Measurements from ENCODE around the gene OR1A1. TPM values are rescaled to one million over a fixed set of nuclear protein-coding genes. Genes with fewer than 3 reads are reported as not detected.
"Not testable (repeated sequence)": the region's sequence is repeated elsewhere in the genome, so short reads cannot be mapped to it uniquely, and the experiment has no call there.

Gene OR1A1
- polyA plus RNA-seq, 1 donor from 2014 or later: not detected

DNA sequence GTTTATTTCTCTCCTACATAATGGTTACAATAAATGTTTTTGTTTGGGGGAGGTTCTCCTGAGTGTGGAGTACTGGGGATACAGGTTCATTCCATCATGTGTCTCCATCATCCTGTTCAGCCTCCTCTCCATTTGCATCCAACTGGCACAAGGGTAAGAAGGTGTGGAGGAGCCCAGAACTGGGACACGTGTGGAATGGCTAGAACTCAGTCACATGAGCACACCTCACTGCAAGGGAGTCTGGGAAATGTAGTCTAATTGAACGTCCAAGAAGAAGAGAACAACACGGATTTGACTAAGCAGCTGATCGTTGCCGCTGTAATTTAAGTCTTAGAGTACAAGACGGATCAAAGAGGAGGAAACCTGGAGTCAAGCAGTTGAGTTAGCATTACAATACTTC is 6.1 kb downstream of the OR1A1 start:
- Histone ChIP-seq H3K27ac (ENCODE audit: low read length) (no peak overlapping the region), H3K9me2 (ENCODE audit: insufficient read depth, low read length) (no peaks in the 10 kb centered on the region)
- TF ChIP-seq EZH2 (IDR thresholded peaks at IDR 0.05; ENCODE audit: borderline replicate concordance, insufficient read depth, low read length, poor library complexity, severe bottlenecking) (no peak), SMC3 (conservative IDR thresholded peaks at IDR 0.05; ENCODE audit: poor library complexity) (no peak), TAF1 (IDR thresholded peaks at IDR 0.05; ENCODE audit: low read depth) (no peak), POLR2AphosphoS5 (IDR thresholded peaks at IDR 0.05) (no peak), RAD21 (conservative IDR thresholded peaks at IDR 0.05) (no peak), EP300 (conservative IDR thresholded peaks at IDR 0.05; ENCODE audit: poor library complexity, severe bottlenecking) (no peak), MXI1 (conservative IDR thresholded peaks at IDR 0.05; ENCODE audit: poor library complexity, severe bottlenecking) (no peak)
- TF ChIP-seq, protein P1, sequence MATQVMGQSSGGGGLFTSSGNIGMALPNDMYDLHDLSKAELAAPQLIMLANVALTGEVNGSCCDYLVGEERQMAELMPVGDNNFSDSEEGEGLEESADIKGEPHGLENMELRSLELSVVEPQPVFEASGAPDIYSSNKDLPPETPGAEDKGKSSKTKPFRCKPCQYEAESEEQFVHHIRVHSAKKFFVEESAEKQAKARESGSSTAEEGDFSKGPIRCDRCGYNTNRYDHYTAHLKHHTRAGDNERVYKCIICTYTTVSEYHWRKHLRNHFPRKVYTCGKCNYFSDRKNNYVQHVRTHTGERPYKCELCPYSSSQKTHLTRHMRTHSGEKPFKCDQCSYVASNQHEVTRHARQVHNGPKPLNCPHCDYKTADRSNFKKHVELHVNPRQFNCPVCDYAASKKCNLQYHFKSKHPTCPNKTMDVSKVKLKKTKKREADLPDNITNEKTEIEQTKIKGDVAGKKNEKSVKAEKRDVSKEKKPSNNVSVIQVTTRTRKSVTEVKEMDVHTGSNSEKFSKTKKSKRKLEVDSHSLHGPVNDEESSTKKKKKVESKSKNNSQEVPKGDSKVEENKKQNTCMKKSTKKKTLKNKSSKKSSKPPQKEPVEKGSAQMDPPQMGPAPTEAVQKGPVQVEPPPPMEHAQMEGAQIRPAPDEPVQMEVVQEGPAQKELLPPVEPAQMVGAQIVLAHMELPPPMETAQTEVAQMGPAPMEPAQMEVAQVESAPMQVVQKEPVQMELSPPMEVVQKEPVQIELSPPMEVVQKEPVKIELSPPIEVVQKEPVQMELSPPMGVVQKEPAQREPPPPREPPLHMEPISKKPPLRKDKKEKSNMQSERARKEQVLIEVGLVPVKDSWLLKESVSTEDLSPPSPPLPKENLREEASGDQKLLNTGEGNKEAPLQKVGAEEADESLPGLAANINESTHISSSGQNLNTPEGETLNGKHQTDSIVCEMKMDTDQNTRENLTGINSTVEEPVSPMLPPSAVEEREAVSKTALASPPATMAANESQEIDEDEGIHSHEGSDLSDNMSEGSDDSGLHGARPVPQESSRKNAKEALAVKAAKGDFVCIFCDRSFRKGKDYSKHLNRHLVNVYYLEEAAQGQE (IDR thresholded peaks at IDR 0.05; ENCODE audit: borderline replicate concordance): no peak
- TF ChIP-seq, protein P2, sequence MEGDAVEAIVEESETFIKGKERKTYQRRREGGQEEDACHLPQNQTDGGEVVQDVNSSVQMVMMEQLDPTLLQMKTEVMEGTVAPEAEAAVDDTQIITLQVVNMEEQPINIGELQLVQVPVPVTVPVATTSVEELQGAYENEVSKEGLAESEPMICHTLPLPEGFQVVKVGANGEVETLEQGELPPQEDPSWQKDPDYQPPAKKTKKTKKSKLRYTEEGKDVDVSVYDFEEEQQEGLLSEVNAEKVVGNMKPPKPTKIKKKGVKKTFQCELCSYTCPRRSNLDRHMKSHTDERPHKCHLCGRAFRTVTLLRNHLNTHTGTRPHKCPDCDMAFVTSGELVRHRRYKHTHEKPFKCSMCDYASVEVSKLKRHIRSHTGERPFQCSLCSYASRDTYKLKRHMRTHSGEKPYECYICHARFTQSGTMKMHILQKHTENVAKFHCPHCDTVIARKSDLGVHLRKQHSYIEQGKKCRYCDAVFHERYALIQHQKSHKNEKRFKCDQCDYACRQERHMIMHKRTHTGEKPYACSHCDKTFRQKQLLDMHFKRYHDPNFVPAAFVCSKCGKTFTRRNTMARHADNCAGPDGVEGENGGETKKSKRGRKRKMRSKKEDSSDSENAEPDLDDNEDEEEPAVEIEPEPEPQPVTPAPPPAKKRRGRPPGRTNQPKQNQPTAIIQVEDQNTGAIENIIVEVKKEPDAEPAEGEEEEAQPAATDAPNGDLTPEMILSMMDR (IDR thresholded peaks at IDR 0.05; ENCODE audit: poor library complexity, severe bottlenecking): no peak

DNA sequence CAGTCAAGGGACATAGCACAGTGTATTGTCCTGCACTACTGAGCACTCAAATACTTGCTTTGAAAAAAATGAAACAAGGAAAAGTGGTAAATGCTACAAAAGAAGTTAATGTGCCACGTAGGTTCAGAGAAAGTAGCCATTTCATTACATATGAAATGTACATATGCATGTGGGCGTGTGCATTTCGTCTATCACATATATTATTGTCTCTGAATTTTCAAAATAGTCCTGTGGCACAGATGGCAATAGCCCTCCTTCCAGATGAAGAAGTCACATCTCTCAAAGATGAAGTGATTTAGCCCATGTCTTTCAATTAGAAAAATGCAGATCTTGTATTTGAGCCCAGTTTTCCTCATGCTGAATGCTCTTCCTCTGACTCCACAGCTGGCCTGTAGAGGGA is 12.5 kb downstream of the OR1A1 start:
- not testable (repeated sequence) for H3K9me2 ChIP-seq (ENCODE audit: insufficient read depth, low read length); H3K79me2 ChIP-seq (replicated peaks; ENCODE audit: insufficient read depth, low read length); H3K36me3 ChIP-seq (ENCODE audit: insufficient read depth, low read length); H3K9me3 ChIP-seq (ENCODE audit: low read length); H3K27ac ChIP-seq (ENCODE audit: low read length); H3K9ac ChIP-seq (ENCODE audit: low read length); H3F3A ChIP-seq (ENCODE audit: insufficient read depth, low read length, poor library complexity, severe bottlenecking); H3K27me3 ChIP-seq (ENCODE audit: insufficient read depth, low read depth, low read length); H2AFZ ChIP-seq (ENCODE audit: low read depth, low read length); H3K4me3 ChIP-seq (ENCODE audit: low read length); H4K20me1 ChIP-seq (ENCODE audit: insufficient read depth); H3K4me2 ChIP-seq (ENCODE audit: low read length)

More for the DNA sequence above, 6.1 kb downstream of the OR1A1 start:
- no peaks in the 10 kb centered on the region for H3K9me3 ChIP-seq (ENCODE audit: low read length)
- H3K9ac ChIP-seq (ENCODE audit: low read length): no peak overlapping the region
- no peak overlapping the region for H3K4me3 ChIP-seq (ENCODE audit: low read length)
- H3K4me2 ChIP-seq (ENCODE audit: low read length): no peak overlapping the region
- no peak overlapping the region for H2AFZ ChIP-seq (ENCODE audit: low read depth, low read length)
- no peaks in the 10 kb centered on the region for H3K36me3 ChIP-seq (ENCODE audit: insufficient read depth, low read length)
- H3K79me2 ChIP-seq (replicated peaks; ENCODE audit: insufficient read depth, low read length): no peaks in the 10 kb centered on the region
- no peaks in the 10 kb centered on the region for H3K27me3 ChIP-seq (ENCODE audit: insufficient read depth, low read depth, low read length)
- H4K20me1 ChIP-seq (ENCODE audit: insufficient read depth): no peaks in the 10 kb centered on the region
- H3F3A ChIP-seq (ENCODE audit: insufficient read depth, low read length, poor library complexity, severe bottlenecking): no peaks in the 10 kb centered on the region

DNA sequence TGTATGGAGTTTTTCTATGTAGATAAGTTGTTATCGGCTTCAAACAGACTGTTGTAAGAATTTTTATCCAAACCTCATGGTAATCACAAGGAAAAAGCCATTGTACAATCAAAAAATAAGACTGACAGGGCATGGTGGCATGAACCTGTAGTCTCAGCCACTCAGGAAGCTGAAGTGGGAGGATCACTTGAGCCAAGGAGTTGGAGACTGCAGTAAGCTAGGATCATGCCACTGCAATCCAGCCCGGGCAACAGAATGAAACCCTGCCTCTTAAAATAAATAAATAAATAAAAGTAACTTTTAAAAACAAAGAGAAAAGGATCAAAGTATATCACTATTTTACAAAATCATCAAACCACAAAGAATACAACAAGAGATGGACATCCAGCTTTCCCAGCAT is 14.4 kb downstream of the OR1A1 start:
- Histone ChIP-seq H3K4me3 (ENCODE audit: low read length) (no peak overlapping the region), H4K20me1 (ENCODE audit: insufficient read depth) (no peaks in the 10 kb centered on the region), H3K4me2 (ENCODE audit: low read length) (no peak overlapping the region), H3K9ac (ENCODE audit: low read length) (no peak overlapping the region), H3K27me3 (ENCODE audit: insufficient read depth, low read depth, low read length) (no peaks in the 10 kb centered on the region), H3K79me2 (replicated peaks; ENCODE audit: insufficient read depth, low read length) (no peaks in the 10 kb centered on the region), H2AFZ (ENCODE audit: low read depth, low read length) (no peak overlapping the region), H3K36me3 (ENCODE audit: insufficient read depth, low read length) (no peaks in the 10 kb centered on the region), H3K9me2 (ENCODE audit: insufficient read depth, low read length) (no peaks in the 10 kb centered on the region), H3K9me3 (ENCODE audit: low read length) (no peaks in the 10 kb centered on the region), H3K27ac (ENCODE audit: low read length) (no peak overlapping the region), H3F3A (ENCODE audit: insufficient read depth, low read length, poor library complexity, severe bottlenecking) (no peaks in the 10 kb centered on the region)
- TF ChIP-seq POLR2AphosphoS5 (IDR thresholded peaks at IDR 0.05) (no peak), RAD21 (conservative IDR thresholded peaks at IDR 0.05) (no peak), TAF1 (IDR thresholded peaks at IDR 0.05; ENCODE audit: low read depth) (no peak), SMC3 (conservative IDR thresholded peaks at IDR 0.05; ENCODE audit: poor library complexity) (no peak), EP300 (conservative IDR thresholded peaks at IDR 0.05; ENCODE audit: poor library complexity, severe bottlenecking) (no peak), EZH2 (IDR thresholded peaks at IDR 0.05; ENCODE audit: borderline replicate concordance, insufficient read depth, low read length, poor library complexity, severe bottlenecking) (no peak), MXI1 (conservative IDR thresholded peaks at IDR 0.05; ENCODE audit: poor library complexity, severe bottlenecking) (no peak)
- TF ChIP-seq, protein P2 (IDR thresholded peaks at IDR 0.05; ENCODE audit: poor library complexity, severe bottlenecking): no peak
- TF ChIP-seq, protein P1 (IDR thresholded peaks at IDR 0.05; ENCODE audit: borderline replicate concordance): no peak
